GM18505 (cell line): ENCODE data around the gene NUDT13.

Experiments used
- ATAC-seq: cut with Tn5 transposase; IDR thresholded peaks from one replicate; pipeline ENCODE4 v1.9.1; 2021; ENCODE audit not compliant: unreplicated experiment
- POLR2A ChIP-seq: IDR thresholded peaks from 4 replicates; pipeline ENCODE4 v1.6.1; 2011; ENCODE audit warnings: borderline replicate concordance; ENCODE audit not compliant: insufficient read depth, insufficient read length; ENCODE audit errors: extremely low read depth

NUDT13 gene

DNA sequence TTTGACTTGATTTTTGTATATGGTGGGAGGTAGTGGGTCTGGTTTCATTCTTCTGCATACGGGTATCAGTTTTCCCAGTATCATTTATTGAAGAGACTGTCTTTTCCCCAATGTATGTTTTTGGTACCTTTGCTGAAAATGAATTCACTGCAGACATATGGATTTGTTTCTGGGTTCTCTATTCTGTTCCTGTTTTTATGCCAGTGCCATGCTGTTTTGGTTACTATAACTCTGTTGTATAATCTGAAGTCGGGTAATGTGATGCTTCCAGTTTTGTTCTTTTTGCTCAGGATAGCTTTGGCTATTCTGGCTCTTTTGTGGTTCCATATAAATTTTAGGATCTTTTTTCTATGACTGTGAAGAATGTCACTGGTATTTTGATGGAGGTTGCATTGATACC, 56.7 kb downstream of the NUDT13 start:
- ATAC-seq, result no peak
- TF ChIP-seq POLR2A, result no peak

DNA sequence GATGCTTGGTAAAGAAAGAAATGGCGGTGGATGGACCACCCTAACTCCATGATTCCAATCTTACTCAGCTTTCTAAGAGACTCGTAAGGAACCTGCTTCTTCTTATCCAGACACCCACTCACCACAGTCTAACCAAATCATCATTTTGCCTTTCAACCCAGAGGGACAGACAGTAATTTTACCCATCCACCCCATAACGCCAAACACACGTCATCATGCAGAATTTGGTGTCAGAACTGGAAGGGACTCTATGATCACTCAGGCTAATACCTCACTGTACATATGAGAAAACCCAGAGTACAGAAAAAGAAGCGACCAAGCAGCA, 57.2 kb downstream of the NUDT13 start:
- no peak for TF ChIP-seq POLR2A
- ATAC-seq, result no peak

DNA sequence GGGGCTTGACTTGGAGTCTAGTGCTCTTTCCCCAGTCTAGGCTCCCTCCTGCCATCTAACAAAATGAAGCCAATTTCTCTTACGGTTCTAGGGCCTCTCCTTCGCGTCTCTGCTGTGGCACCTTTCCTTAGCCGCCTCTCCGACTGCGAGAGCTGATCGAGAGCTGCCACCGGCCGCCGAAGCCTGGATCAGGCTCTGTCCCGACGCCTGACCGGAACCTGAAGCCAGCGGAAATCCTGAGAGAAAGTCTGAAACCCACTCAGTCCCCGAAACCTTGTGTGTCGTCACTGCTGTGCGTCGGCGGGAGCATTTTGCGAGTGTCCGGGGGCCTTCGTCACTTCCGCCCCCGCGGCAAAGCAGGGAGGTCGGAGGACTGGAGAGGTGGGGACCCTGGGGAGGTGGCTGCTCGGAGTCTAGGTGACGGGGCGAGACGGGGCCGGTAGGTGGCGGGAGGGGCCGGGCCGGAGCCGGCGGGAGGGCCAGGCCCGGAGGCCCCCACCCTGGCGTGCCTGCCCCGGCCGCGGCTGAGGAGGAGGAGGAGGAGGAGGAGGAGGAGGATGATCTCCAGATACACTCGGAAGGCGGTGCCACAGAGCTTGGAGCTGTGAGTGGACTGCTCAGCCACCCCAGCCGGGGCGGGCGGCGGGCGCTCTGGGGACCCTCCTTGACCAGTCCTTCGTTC, 57.7 kb downstream of the NUDT13 start, which contains the start of the genes ECD and FAM149B1:
ECD (minus strand) TSS at position 226 of the 682 bp plus-strand sequence. CDS start 4,071 bp downstream, outside the sequence.
FAM149B1 (plus strand) TSS at position 337 of the 682 bp plus-strand sequence; CDS start at position 558, 221 bp downstream.
- ATAC-seq, result peak; percentile 93
- TF ChIP-seq POLR2A, result peak; percentile 95

DNA sequence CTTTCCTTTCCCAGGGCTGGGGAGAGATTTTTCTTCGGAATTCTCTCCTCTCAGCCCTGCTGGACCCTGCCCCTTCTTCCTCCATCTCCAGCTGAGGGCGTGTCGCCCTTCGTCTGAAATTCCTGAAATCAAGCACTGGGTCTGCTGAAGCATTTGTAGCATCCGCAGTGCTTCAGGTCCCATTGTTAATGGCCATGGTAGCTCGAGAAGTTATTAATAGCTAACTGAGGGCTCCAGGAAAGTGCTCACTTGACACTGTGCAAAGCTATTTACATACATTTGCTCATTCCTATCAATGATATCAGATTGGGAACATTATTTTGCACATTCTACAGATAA, 58.2 kb downstream of the NUDT13 start:
- peak; percentile 16 for ATAC-seq
- no peak for TF ChIP-seq POLR2A

DNA sequence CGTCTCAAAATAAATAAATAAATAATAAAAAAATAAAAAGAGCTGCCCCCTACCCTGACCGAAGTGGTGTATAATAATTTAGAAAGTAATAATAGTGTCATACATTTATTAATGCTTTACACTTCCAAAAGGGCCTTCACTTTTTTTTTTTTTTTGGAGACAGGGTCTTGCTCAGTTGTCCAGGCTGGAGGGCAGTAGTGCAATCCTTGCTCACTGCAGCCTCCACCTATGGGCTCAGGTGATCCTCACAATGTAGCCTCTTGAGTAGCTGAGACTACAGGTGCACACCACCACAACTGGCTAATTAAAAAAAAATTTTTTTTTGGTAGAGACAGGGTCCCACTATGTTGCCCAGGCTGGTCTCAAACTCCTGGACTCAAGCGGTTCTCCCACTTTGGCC, 59.1 kb downstream of the NUDT13 start:
- no peak for TF ChIP-seq POLR2A
- no peak for ATAC-seq

DNA sequence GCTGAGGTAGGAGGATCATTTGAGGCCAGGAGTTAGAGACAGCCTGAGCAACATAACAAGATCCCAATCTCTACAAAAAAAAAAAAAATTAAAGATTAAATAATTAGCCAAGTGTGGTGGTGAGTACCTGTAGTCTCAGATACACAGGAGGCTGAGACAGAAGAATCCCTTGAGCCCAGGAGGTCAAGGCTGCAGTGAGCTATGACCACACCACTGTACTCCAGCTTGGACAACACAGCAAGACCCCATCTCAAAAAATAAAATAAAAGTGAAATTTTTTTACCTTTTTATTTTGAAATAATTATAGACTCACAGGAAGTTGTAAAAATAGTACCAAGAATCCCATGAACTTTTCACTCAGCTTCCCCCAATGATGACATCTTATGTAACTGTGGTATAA, 62.6 kb downstream of the NUDT13 start:
- ATAC-seq, result no peak
- TF ChIP-seq POLR2A, result no peak

DNA sequence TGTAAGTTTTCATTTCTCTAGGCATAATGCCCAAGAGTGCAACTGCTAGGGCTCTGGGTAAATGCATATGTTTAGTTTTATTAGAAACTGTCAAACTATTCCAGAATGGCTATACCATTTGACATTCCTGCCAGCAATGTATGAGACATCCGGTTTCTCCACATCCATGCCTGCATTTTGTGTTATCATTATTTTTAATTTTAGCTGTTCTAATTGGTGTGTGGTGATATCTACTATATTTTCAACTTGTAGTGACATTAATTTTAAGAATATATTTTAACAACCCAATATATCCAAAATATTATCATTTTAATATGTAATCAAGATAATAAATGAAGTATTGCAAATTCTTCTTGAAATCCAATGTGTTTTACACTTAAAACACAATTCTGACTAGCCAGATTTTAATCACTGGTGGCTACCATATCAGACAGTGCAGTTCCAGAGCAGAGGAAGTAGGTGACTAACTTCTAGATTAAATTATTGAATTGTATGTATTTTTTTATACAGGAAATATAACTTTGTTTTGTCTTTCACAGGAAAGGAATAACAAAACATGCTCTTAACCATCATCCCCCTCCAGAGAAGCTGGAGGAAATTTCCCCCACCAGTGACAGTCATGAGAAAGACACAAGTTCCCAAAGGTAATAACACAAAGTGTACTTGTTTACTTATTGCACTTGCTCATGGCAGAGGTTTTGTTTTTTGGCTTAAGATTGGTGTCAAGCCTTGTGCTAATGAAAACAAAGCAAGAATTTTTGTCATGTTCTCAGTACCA, 64.1 kb downstream of the NUDT13 start:
- no peak for TF ChIP-seq POLR2A

More for the DNA sequence above, 64.1 kb downstream of the NUDT13 start:
- no peak for ATAC-seq
